ENCODE measurements around the gene DLGAP1.

Gene DLGAP1

DNA sequence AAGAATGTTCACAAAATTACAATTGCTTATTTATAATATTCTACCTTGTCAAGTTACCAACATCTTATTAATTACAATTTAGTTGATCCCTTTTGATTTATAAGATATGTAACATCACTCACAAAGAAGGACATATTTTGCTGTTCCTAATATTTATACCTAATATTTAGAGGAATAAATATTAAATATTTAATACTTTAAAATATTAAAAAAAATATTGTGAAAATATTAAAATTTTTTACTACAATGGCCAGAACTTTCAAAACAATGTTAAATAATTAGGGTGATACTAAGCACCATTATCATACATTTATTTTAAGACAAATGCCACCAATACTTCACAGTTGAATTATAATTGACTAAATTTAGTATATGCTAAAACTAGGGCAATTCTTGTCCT lies 254.7 kb downstream of the DLGAP1 start:
- TF ChIP-seq, protein P1, sequence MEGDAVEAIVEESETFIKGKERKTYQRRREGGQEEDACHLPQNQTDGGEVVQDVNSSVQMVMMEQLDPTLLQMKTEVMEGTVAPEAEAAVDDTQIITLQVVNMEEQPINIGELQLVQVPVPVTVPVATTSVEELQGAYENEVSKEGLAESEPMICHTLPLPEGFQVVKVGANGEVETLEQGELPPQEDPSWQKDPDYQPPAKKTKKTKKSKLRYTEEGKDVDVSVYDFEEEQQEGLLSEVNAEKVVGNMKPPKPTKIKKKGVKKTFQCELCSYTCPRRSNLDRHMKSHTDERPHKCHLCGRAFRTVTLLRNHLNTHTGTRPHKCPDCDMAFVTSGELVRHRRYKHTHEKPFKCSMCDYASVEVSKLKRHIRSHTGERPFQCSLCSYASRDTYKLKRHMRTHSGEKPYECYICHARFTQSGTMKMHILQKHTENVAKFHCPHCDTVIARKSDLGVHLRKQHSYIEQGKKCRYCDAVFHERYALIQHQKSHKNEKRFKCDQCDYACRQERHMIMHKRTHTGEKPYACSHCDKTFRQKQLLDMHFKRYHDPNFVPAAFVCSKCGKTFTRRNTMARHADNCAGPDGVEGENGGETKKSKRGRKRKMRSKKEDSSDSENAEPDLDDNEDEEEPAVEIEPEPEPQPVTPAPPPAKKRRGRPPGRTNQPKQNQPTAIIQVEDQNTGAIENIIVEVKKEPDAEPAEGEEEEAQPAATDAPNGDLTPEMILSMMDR (IDR thresholded peaks at IDR 0.05; ENCODE audit: extremely low read depth, insufficient read depth, missing control alignments): no peak
- DNase-seq (ENCODE audit: low spot score): no peak
- in situ Hi-C loops (cut with MboI; ENCODE audit: low pct_unique_long_range_greater_than_20kb, low sequenced_read_pairs, unreplicated experiment): no loop called here

DNA sequence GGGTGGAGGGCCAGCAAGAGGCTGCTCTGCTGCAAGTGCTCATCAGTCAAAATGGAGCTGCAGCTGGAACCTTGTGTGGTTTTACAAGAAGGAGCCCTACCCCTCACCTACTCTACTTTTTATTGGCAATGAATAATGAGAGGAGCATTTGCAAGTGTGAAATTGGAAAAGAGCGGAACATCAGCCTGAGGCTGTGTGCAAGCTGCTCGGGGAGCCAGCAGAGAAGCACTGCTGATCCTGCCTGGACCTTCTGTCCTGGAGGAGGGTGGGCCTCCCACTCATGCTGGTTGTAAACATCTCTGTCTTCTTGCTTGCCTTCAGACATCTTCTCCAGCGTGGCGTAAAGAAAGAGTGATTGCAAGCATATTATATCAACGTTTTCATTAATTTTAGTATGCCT lies 256.2 kb downstream of the DLGAP1 start:
- DNase-seq (ENCODE audit: low spot score): no peak
- in situ Hi-C loops (cut with MboI; ENCODE audit: low pct_unique_long_range_greater_than_20kb, low sequenced_read_pairs, unreplicated experiment): no loop called here
- TF ChIP-seq, protein P1 (IDR thresholded peaks at IDR 0.05; ENCODE audit: extremely low read depth, insufficient read depth, missing control alignments): no peak

DNA sequence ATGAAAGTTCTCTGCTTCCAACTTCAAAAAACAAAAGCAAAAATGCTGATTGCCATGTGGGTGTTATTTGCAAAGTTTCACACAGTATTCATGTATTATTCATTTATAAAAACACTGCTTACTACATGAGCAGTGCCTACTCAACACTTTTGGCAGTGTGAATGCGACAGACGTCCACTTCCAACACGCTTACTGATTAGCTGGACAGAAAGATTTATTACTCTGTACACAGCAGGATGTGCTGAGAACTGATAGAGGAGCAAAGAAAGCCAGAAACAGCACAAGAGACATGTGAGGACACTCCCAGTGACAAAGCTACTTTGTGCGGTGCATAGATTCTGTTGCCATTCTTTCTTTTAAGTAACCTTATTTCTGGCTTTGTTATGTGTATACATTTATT lies 258.8 kb downstream of the DLGAP1 start:
- TF ChIP-seq, protein P1 (IDR thresholded peaks at IDR 0.05; ENCODE audit: extremely low read depth, insufficient read depth, missing control alignments): no peak
- in situ Hi-C loops (cut with MboI; ENCODE audit: low pct_unique_long_range_greater_than_20kb, low sequenced_read_pairs, unreplicated experiment): no loop called here
- DNase-seq (ENCODE audit: low spot score): no peak

DNA sequence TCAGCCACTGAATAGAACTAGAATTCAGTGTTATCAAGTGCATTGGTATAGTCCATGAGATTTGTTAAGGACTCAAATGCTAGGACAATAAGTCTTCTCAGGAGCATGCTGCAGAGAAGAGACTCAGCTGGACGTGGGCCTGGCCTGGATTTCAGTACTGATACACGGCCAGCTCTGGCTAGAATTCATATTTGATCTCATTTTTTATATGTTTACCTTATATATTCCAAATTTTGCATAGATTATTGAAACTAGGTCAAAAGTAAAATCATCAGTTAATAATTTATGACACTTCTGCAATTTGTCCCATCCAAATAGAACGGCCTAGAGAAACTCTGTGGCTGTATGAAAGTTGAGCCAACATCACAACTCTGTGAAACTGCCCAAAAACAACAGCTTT lies 262.0 kb downstream of the DLGAP1 start:
- in situ Hi-C loops (cut with MboI; ENCODE audit: low pct_unique_long_range_greater_than_20kb, low sequenced_read_pairs, unreplicated experiment): no loop called here
- DNase-seq (ENCODE audit: low spot score): no peak
- TF ChIP-seq, protein P1 (IDR thresholded peaks at IDR 0.05; ENCODE audit: extremely low read depth, insufficient read depth, missing control alignments): no peak

DNA sequence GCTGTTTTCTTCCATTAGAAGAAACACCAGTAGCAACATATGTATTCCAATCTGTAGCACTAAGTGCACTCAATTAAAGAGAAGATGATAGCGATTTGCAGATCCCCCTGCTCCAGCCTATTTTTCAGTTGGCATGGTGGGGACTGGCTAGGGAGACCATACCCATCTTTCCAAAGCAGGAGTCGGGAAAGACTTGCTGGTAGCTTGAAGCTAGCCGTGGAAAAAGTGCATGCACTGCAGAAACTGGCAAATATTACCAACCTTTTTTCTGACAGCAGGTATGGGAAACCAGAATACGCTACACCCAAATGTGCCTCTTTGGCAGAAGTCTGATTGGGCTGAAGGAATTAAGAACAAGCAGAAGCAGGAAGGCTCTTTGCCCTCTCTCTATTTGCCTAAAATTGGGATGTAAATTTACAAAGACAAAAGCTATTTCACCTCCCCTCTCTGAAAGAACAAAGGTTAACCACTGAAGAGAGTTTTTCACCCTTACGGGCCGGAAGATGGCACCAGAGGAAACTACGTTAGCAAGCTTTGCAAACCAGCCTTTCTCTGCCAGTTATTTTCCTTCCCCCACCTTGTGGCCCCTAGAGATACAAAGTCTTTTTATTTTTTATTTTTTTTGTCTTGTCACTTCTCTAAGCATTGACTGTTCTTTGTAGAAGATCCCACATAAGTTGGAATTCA lies 273.1 kb downstream of the DLGAP1 start:
- DNase-seq (ENCODE audit: low spot score): no peak
- in situ Hi-C loops (cut with MboI; ENCODE audit: low pct_unique_long_range_greater_than_20kb, low sequenced_read_pairs, unreplicated experiment): no loop called here
- TF ChIP-seq, protein P1 (IDR thresholded peaks at IDR 0.05; ENCODE audit: extremely low read depth, insufficient read depth, missing control alignments): no peak

DNA sequence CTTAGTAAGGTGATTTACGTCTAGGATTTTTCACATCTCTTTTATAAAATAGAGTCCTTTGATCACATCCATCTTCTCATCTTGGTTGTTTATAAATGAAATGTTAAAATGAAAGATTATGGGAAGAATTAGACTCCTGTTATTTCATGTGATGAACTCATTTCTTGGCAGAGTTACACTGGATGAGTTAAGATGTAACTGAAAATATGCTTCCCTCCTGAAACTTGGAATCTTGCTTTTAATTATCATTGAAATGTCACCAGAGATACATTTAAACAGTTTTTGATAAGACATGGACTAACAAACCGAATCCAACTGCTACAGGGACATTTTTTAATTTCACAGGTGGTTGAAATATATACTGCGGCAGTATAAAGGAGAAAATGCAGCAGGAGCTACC lies 274.0 kb downstream of the DLGAP1 start:
- DNase-seq (ENCODE audit: low spot score): no peak
- TF ChIP-seq, protein P1 (IDR thresholded peaks at IDR 0.05; ENCODE audit: extremely low read depth, insufficient read depth, missing control alignments): no peak
- in situ Hi-C loops (cut with MboI; ENCODE audit: low pct_unique_long_range_greater_than_20kb, low sequenced_read_pairs, unreplicated experiment): no loop called here

Measured in GM13977 (cell line).